ENCODE measurements around the gene SPATA20. TPM values are rescaled to one million over a fixed set of nuclear protein-coding genes. Genes with fewer than 3 reads are reported as not detected.
A peak's percentile ranks its signal among the peaks of the same experiment; 100 is the strongest.

Gene SPATA20
- total and polyA plus RNA-seq, 2 of the 8 experiments (the other 6 are each of a cell fraction or from before 2014, with no cell fraction given), result 16.2 to 17.5 TPM

- TF ChIP-seq CBX5 (IDR thresholded peaks at IDR 0.05; ENCODE audit: low read depth, low read length), result no peak
- TF ChIP-seq PHF8 (conservative IDR thresholded peaks at IDR 0.05; ENCODE audit: low read depth, low read length), result peak; percentile 69
- TF ChIP-seq POU5F1 (IDR thresholded peaks at IDR 0.05; ENCODE audit: low read depth, low read length), result no peak
- TF ChIP-seq KDM4A (IDR thresholded peaks at IDR 0.05; ENCODE audit: low read depth, low read length, severe bottlenecking), result peak; percentile 72
- no peak for TF ChIP-seq TBP (IDR thresholded peaks at IDR 0.05; ENCODE audit: low read depth, low read length)
- no peak for TF ChIP-seq EZH2 (IDR thresholded peaks at IDR 0.05; ENCODE audit: low read depth, low read length, severe bottlenecking)
- peak; percentile 97 for TF ChIP-seq CREB1 (IDR thresholded peaks at IDR 0.05)
- TF ChIP-seq ASH2L (IDR thresholded peaks at IDR 0.05; ENCODE audit: low read length), result peak; percentile 69
- 0 out of 2 replicates have a peak, but pooled peaks have one; percentile 61 for TF ChIP-seq RBBP5 (IDR thresholded peaks at IDR 0.05; ENCODE audit: borderline replicate concordance, low read depth, low read length)
- no peak for TF ChIP-seq SP2 (IDR thresholded peaks at IDR 0.05; ENCODE audit: low read length)
- no peak for TF ChIP-seq EP300 (IDR thresholded peaks at IDR 0.05; ENCODE audit: borderline replicate concordance in 1 of 2, low read depth in 2 of 2, low read length in 2 of 2)
- TF ChIP-seq BRCA1 (IDR thresholded peaks at IDR 0.05; ENCODE audit: low read depth, low read length), result no peak
- no peak for TF ChIP-seq POLR2AphosphoS5 (IDR thresholded peaks at IDR 0.05; ENCODE audit: low read depth, low read length)
- no peak for TF ChIP-seq RXRA (IDR thresholded peaks at IDR 0.05; ENCODE audit: insufficient read depth, low read depth, low read length)
- no peak for TF ChIP-seq ATF3 (IDR thresholded peaks at IDR 0.05; ENCODE audit: insufficient read depth, low read depth, low read length)
- TF ChIP-seq GABPA (IDR thresholded peaks at IDR 0.05; ENCODE audit: borderline replicate concordance, insufficient read depth, low read length), result no peak
- no peak for TF ChIP-seq EGR1 (IDR thresholded peaks at IDR 0.05; ENCODE audit: borderline replicate concordance, low read depth, low read length)
- no peak for TF ChIP-seq CHD1 (IDR thresholded peaks at IDR 0.05; ENCODE audit: low read depth, low read length)
- no peak for TF ChIP-seq ATF2 (IDR thresholded peaks at IDR 0.05; ENCODE audit: low read length)
- TF ChIP-seq, protein P1, sequence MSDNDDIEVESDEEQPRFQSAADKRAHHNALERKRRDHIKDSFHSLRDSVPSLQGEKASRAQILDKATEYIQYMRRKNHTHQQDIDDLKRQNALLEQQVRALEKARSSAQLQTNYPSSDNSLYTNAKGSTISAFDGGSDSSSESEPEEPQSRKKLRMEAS (IDR thresholded peaks at IDR 0.05), result peak; percentile 45; the same call in 1 of the 2 replicates
- TF ChIP-seq SIN3A (conservative IDR thresholded peaks at IDR 0.05 in 1 of 2, IDR thresholded peaks at IDR 0.05 in 1 of 2; ENCODE audit: low read depth in 1 of 2, low read length in 2 of 2), result no peak; a peak in 1 of 4 replicates
- TF ChIP-seq FOSL1 (IDR thresholded peaks at IDR 0.05; ENCODE audit: insufficient read depth, low read depth, low read length), result no peak
Measured at GRCh38 chr17:50507871-50508572, 39.0 kb upstream of the SPATA20 start, which contains the start of gene MYCBPAP (continued).
